Measurements from ENCODE around the gene CSRP3. TPM values are rescaled to one million over a fixed set of nuclear protein-coding genes. Genes with fewer than 3 reads are reported as not detected.

The CSRP3 gene
- total and polyA plus RNA-seq, 4 donors = 0.08 TPM; not detected in 3

DNA sequence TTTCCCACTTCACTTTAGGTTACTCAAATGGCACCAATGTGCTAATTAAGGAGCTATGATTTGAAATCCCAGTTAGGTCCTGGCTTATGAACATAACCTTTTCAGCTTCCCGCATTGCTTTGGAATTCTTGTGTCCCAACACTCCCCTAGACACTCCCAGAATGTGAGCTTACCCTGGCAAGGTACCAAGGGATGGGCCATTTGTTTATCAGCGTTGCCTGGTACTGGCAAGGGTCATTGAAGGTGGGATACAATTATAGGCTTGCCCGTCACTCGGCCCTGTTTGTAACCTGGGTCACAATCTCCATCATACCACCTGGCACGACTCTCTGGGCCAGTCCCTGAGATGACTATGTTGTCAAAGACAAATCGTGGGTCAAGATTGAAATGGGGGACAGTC is 5.4 kb downstream of the CSRP3 start:
- Histone ChIP-seq H3K27me3 (ENCODE audit: control insufficient read depth in 4 of 4, insufficient read depth in 4 of 4, low read length in 3 of 4) (no peaks in the 10 kb centered on the region), H3K9ac (ENCODE audit: low read depth in 1 of 2, low read length in 2 of 2) (no peak overlapping the region), H3K27ac (ENCODE audit: low read depth in 1 of 2, low read length in 2 of 2) (no peak overlapping the region), H3K36me3 (ENCODE audit: control insufficient read depth in 4 of 4, insufficient read depth in 3 of 4, low read depth in 1 of 4, low read length in 3 of 4) (no peaks in the 10 kb centered on the region), H3K9me3 (ENCODE audit: control insufficient read depth in 4 of 4, low read length in 3 of 4) (no peaks in the 10 kb centered on the region), H3K4me3 (ENCODE audit: low read depth in 1 of 3, low read length in 3 of 3) (no peak overlapping the region), H3K4me1 (ENCODE audit: control insufficient read depth in 4 of 4, insufficient read depth in 4 of 4, low read length in 3 of 4) (peaks cover 0 to 8% (median 2%) of the 10 kb centered on the region in 4 donors)
- 78% methylated on average over 6 of the region's 6 CpGs for WGBS
- no peak for DNase-seq (ENCODE audit: low spot score)
- no peak for TF ChIP-seq RXRA (IDR thresholded peaks at IDR 0.05)
- TF ChIP-seq FOXA1 (IDR thresholded peaks at IDR 0.05) = no peak
- no peak for TF ChIP-seq EGR1 (IDR thresholded peaks at IDR 0.05; ENCODE audit: low read depth in 2 of 2)
- TF ChIP-seq, protein P1, sequence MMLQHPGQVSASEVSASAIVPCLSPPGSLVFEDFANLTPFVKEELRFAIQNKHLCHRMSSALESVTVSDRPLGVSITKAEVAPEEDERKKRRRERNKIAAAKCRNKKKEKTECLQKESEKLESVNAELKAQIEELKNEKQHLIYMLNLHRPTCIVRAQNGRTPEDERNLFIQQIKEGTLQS (IDR thresholded peaks at IDR 0.05) = no peak
- TF ChIP-seq, protein P2, sequence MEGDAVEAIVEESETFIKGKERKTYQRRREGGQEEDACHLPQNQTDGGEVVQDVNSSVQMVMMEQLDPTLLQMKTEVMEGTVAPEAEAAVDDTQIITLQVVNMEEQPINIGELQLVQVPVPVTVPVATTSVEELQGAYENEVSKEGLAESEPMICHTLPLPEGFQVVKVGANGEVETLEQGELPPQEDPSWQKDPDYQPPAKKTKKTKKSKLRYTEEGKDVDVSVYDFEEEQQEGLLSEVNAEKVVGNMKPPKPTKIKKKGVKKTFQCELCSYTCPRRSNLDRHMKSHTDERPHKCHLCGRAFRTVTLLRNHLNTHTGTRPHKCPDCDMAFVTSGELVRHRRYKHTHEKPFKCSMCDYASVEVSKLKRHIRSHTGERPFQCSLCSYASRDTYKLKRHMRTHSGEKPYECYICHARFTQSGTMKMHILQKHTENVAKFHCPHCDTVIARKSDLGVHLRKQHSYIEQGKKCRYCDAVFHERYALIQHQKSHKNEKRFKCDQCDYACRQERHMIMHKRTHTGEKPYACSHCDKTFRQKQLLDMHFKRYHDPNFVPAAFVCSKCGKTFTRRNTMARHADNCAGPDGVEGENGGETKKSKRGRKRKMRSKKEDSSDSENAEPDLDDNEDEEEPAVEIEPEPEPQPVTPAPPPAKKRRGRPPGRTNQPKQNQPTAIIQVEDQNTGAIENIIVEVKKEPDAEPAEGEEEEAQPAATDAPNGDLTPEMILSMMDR (IDR thresholded peaks at IDR 0.05; ENCODE audit: low read depth, low read length, missing input control) = no peak
- TF ChIP-seq SP1 (IDR thresholded peaks at IDR 0.05) = no peak
- no peak for TF ChIP-seq NR2F2 (IDR thresholded peaks at IDR 0.05)
- TF ChIP-seq HNF4A (conservative IDR thresholded peaks at IDR 0.05) = no peak
- no peak for TF ChIP-seq REST (IDR thresholded peaks at IDR 0.05)

- TF ChIP-seq RAD21 (IDR thresholded peaks at IDR 0.05) = no peak
- no peak overlapping the region for H3K27ac ChIP-seq (ENCODE audit: low read depth in 1 of 2, low read length in 2 of 2)
- H3K27me3 ChIP-seq (ENCODE audit: control insufficient read depth in 4 of 4, insufficient read depth in 4 of 4, low read length in 3 of 4) = no peaks in the 10 kb centered on the region
- no peak overlapping the region for H3K9ac ChIP-seq (ENCODE audit: low read depth in 1 of 2, low read length in 2 of 2)
- peaks cover 0 to 8% (median 2%) of the 10 kb centered on the region in 4 donors for H3K4me1 ChIP-seq (ENCODE audit: control insufficient read depth in 4 of 4, insufficient read depth in 4 of 4, low read length in 3 of 4)
- no peaks in the 10 kb centered on the region for H3K9me3 ChIP-seq (ENCODE audit: control insufficient read depth in 4 of 4, low read length in 3 of 4)
- DNase-seq (ENCODE audit: low spot score) = no peak
- WGBS = 88% methylated on average over 4 of the region's 4 CpGs
- no peaks in the 10 kb centered on the region for H3K36me3 ChIP-seq (ENCODE audit: control insufficient read depth in 4 of 4, insufficient read depth in 3 of 4, low read depth in 1 of 4, low read length in 3 of 4)
- H3K4me3 ChIP-seq (ENCODE audit: low read depth in 1 of 3, low read length in 3 of 3) = no peak overlapping the region
Measured at GRCh38 chr11:19194620-19195308, 7.0 kb downstream of the CSRP3 start.

DNA sequence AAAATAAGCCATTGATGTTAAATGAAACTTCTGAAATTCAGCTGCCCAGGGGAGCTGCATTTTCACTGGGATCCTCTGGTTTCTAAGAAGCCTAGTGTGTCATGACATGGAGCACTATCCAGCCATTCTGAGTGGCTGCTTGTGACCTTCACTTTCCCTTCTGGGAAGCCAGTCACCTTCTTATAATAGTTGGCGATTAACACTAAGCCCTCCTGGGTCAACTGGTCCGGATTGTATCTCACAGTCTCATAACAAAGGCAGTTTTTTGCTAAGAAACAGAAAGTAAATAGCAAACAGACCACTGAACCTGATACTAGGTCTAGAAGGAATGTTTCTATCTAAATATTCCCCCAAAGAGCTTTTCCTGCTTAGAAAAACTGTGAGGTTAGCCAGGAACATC is 7.9 kb downstream of the CSRP3 start:
- no peak for DNase-seq (ENCODE audit: low spot score)
- H3K36me3 ChIP-seq (ENCODE audit: control insufficient read depth in 4 of 4, insufficient read depth in 3 of 4, low read depth in 1 of 4, low read length in 3 of 4) = no peaks in the 10 kb centered on the region
- H3K4me1 ChIP-seq (ENCODE audit: control insufficient read depth in 4 of 4, insufficient read depth in 4 of 4, low read length in 3 of 4) = peaks cover 0 to 8% (median 2%) of the 10 kb centered on the region in 4 donors
- H3K4me3 ChIP-seq (ENCODE audit: low read depth in 1 of 3, low read length in 3 of 3) = no peak overlapping the region
- no peak overlapping the region for H3K9ac ChIP-seq (ENCODE audit: low read depth in 1 of 2, low read length in 2 of 2)
- no peaks in the 10 kb centered on the region for H3K27me3 ChIP-seq (ENCODE audit: control insufficient read depth in 4 of 4, insufficient read depth in 4 of 4, low read length in 3 of 4)
- no peaks in the 10 kb centered on the region for H3K9me3 ChIP-seq (ENCODE audit: control insufficient read depth in 4 of 4, low read length in 3 of 4)
- no peak overlapping the region for H3K27ac ChIP-seq (ENCODE audit: low read depth in 1 of 2, low read length in 2 of 2)
- 81% methylated on average over 2 of the region's 2 CpGs for WGBS
- no peak for TF ChIP-seq EGR1 (IDR thresholded peaks at IDR 0.05; ENCODE audit: low read depth in 2 of 2)
- no peak for TF ChIP-seq TAF1 (conservative IDR thresholded peaks at IDR 0.05)
- TF ChIP-seq RXRA (IDR thresholded peaks at IDR 0.05) = no peak
- TF ChIP-seq, protein P2 (IDR thresholded peaks at IDR 0.05; ENCODE audit: low read depth, low read length, missing input control) = no peak
- TF ChIP-seq, protein P1 (IDR thresholded peaks at IDR 0.05) = no peak
- TF ChIP-seq, protein P3, sequence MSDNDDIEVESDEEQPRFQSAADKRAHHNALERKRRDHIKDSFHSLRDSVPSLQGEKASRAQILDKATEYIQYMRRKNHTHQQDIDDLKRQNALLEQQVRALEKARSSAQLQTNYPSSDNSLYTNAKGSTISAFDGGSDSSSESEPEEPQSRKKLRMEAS (IDR thresholded peaks at IDR 0.05) = no peak
- no peak for TF ChIP-seq HNF4G (IDR thresholded peaks at IDR 0.05)
- TF ChIP-seq RAD21 (IDR thresholded peaks at IDR 0.05) = no peak
- no peak for TF ChIP-seq REST (IDR thresholded peaks at IDR 0.05)

All from liver (tissue), 9 donors.